LoVo (cell line): ENCODE measurements around the gene C7.
"Not testable (repeated sequence)": the region's sequence is repeated elsewhere in the genome, so short reads cannot be mapped to it uniquely, and the experiment has no call there.

Experiments used
- DNase-seq: peaks from one replicate; pipeline ENCODE4 v3.0.0-alpha.2; 2016; ENCODE audit warnings: low spot score

Gene C7

DNA sequence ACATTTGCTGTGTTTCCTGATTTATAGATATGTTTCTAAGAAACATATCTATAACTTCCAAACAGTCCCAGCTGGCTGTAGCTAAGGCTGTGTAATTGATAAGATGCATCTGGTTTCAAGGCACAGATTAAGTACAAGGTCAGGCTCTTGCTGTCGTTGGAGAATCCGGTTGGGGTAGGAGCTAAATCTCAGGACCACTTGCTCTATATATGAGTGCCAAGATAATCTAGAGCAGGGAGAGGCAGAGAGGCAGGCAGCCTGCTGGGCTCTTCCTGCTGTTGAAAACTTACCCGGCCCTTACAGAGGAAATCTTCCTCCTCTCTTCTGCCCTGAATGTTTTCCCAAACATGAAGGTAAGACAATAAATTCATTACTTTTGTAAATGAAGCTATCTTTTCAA, at the start of gene C7:
Gene C7, plus strand, starts transcription at position 234 of the 400 bp plus-strand sequence. Its CDS starts 114 bp downstream, at position 348.
- no peak for DNase-seq

DNA sequence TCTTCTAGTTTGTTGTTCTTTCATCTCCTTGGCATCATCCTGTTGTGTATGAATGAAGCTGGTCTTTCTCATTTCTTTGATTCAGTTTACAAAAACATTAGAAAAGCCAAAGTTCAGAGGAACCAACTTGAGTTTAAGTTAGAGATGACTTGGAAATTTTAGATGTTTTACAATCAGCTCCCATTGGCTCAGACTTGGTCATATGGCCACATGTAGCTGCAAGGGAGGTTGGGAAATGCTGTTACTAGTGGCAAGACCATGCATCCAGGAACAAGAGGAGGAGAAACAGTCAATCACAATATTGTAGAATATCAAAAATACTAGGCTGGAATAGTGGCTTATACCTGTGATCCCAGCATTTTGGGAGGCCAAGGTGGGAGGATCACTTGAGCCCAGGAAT, 48.6 kb upstream of the C7 start:
- no peak for DNase-seq

DNA sequence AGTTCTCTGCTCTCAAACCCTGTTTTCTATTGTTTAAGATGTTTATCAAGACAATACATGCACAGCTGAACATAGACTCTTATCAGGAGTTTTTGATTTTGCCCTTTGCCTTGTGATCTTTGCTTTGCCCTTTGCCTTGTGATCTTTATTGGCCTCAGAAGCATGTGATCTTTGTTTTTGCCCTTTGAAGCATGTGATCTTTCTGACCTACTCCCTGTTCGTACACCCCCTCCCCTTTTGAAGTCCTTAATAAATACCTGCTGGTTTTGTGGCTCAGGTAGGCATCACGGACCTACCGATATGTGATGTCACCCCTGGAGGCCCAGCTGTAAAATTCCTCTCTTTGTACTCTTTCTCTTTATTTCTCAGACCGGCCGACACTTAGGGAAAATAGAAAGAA, 44.3 kb upstream of the C7 start:
- DNase-seq, result not testable (repeated sequence)

DNA sequence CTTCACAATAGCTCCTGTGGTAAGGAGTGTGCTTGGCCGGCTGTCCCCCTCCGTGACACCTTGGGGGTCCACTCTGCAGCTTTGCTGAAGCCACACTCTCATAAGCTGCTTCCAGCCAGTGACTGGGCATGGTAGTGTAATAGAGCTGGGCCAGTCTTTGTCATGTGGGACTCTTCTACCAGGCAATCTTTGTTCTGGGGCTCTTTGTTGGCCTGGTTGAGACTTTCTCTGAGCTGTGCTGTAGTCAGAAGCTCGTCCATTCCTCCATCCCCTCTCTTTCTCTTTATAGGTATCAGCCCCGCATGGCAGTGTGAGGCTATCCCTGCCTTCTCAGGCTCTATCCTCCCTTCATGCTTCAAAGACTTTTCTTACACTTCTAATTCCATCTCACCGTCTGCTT, 42.5 kb upstream of the C7 start:
- no peak for DNase-seq

GRCh38 chr5:40869384-40869783, 39.9 kb upstream of the C7 start:
- DNase-seq, result no peak

GRCh38 chr5:40871177-40871576, 38.1 kb upstream of the C7 start:
- DNase-seq, result no peak

- DNase-seq, result not testable (repeated sequence)
Observed at GRCh38 chr5:40872253-40872652, 37.0 kb upstream of the C7 start.

- DNase-seq, result no peak
Observed at GRCh38 chr5:40873286-40873880, 35.9 kb upstream of the C7 start.

- DNase-seq, result no peak
Observed at GRCh38 chr5:40875958-40876357, 33.3 kb upstream of the C7 start.

DNA sequence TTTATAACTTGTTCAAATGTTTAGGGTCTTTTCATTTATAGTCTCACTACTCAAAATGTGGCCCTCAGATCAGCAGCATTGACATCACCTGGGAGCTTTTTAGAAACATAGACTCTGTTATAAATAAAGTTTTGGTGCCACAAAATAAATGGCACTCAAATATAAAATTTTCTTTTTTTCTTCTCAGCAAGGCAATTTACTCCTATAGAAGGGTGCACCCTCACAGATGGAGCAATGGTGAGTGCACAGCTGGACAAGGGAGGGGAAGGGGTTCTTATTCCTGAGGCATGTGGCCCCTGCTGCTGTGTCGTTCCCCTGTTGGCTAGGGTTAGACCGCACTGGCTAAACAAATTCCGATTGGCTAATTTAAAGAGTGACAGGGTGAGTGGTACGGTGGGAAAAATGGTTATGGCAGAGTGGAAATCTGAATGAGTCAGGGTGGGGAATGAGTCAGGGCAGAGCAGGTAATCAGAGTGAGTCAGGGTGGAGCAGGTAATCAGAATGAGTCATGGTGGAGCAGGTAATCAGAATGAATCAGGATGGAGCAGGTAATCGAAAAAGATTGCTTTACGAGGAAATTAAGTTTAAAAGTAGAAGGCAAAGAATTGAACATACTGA, 31.8 kb upstream of the C7 start:
- no peak for DNase-seq

DNA sequence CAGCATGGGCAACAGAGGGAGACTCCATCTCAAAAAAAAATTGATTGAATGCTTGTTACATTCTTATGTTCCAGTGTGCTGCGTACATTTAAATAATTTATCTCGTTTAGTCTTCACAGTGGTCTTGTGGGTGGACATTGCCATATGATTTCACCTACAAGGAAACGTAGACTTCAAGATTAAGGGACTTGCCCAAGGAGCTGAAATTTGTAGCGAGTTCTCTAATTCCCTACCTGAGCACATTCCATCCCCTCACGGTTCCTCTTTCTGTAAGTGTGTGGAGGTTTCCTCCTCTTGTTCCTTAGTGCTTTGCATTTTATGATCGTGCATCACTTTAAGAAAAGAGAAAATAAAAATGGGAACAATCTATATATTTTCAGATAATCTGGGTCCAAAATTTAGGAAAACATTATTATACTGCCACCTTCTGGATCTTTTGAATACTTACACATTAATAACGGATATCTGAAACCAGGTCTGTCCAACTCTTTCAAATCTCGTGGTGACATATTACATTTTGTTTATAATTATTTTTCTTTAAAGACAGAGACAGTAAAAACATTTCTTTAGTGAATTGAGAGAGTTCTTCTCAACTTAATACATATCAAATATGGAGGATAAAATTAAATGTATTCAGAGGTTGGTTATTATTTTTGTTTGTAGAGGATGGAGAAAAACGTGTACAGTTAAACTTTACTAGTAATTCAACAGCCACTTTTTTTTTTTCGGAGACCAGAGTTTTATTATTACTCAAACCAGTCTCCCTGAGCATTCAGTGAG, 29.9 kb upstream of the C7 start:
- peak; percentile 50 for DNase-seq

- no peak for DNase-seq
Observed at GRCh38 chr5:40882291-40882690, 27.0 kb upstream of the C7 start.

- DNase-seq, result not testable (repeated sequence)
Observed at GRCh38 chr5:40883051-40883450, 26.2 kb upstream of the C7 start.

DNA sequence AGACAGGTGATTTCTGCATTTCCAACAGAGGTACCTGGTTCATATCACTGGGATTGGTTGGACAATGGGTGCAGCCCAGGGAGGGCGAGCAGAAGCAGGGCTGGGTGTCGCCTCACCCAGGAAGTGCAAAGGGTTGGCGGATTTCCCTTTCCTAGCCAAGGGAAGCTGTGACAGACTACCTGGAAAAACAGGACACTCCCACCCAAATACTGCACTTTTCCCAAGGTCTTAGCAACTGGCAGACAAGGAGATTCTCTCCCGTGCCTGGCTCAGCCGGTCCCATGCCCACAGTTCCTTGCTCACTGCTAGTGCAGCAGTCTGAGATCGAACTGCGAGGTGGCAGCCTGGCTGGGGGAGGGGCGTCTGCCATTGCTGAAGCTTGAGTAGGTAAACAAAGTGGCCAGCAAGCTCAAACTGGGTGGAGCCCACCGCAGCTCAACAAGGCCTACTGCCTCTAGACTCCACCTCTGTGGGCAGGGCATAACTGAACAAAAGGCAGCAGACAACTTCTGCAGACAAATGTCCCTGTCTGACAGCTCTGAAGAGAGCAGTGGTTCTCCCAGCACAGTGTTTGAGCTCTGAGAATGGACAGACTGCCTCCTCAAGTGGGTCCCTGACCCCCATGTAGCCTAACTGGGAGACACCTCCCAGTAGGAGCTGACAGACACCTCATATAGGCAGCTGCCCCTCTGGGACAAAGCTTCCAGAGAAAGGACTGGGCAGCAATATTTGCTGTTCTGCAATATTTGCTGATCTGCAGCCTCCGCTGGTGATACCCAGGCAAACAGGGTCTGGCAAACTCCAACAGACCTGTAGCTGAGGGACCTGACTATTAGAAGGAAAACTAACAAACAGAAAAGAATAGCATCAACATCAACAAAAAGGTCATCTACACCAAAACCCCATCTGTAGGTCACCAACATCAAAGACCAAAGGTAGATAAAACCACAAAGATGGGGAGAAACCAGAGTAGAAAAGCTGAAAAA, 13.6 kb upstream of the C7 start:
- not testable (repeated sequence) for DNase-seq

DNA sequence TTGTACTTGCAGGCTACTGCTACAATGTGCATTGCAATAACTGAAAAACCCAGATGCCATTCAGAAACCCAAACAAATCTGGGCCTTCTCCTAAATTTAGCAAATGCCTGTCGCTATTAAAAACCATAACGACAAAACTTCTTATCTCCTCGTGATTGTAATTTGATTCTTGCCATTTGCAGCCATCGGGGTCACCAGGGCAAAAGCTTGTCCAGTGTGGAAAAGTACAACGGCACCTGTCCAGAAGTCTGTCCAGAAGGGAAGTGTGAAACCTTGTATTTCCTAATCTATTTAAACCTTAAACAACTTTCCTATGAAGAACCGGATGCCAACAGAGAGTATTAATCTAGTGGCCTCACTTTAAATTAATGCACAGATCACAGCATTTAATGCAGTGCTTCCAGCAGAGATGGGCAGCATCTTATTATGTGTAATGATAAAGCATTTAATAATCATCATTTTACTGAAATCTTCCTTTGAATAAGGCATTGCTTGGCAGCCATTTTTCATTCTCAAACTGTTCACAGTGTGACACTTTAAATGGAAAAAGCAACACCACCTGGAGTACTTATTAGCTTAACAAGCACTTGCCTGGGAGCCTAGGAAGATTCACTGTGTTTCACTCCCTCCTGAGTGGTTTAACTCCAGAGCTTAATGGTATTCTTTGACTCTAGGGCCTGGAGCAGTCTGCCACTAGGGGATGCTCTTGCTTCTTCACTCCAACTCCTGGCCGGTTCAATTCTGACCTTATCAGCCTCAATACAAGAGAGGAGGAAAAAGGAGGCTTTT, 4.9 kb upstream of the C7 start:
- peak; percentile 52 for DNase-seq

DNA sequence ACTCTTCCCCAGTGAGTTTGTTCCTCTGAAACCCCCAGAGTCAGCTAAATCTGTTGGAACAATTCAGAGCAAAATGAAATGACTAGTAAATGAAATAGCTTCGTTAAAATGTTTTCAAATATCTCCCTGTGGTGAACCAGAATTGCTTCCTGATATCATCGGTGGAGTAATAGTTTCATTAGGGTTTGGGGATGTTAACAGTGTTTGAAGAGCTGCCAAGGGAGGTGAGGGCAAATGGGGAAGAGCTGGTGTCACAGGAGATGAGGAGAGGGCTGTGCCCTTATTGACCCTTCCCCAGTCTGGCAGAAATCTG, 4.3 kb upstream of the C7 start:
- no peak for DNase-seq

GRCh38 chr5:40906351-40906751, 2.9 kb upstream of the C7 start:
- DNase-seq, result no peak

DNA sequence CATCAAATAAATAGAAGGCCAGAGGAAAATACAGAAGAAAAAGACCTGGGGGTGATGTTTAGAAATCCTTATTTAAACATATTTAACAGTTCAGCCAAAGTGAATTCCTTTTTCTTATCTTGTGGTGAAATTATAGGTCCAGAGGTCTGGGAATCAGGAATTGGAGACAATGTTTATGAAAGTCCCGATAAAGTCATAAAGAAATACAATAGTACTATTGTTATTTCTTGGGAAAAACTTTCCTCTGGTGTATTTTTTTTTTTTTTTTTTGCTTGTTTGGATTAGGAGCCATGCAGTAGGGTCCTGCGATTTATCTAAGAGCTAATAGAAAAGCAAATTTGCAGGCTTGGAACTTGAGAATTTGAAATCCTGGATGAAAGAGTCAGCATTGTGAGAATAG, 426 bp downstream of the C7 start:
- no peak for DNase-seq

DNA sequence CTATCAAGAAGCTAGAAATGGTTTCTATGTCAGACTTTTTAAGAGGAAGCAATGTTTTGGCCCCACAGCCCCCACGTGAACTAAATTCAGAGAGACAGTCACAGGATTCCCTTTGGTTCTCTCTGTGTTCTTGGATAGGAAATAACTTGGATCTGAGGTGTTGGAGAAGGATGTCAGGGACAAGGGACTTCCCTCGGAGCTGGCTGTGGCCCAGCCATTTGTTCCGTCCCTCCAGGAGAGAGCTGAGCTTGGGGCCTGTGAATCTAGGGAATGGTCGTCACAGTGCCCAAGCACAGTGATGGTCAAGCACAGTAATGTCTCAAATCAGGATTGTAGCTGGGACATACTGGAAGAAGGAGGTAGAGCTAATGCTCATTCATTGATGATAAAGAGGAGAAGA, 2.0 kb downstream of the C7 start:
- no peak for DNase-seq

DNA sequence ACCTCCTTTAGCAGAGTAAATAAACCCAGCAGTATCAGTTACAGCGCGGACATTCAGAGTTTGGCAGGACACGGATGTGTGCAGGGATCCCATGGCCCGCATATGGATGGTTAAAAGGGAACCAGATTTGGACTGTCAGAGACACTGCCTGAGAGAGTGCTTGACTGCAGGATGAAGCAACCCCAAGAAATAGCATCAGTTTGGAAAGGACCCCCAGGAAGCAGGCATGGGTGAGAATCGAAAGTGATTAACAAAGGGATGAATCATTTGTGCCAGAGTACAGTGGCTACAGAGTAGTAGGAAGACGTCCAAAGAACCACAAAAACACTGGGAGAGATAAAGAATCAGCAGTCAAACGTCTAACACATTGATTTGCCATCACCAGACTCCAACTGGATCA, 5.5 kb downstream of the C7 start:
- no peak for DNase-seq

DNA sequence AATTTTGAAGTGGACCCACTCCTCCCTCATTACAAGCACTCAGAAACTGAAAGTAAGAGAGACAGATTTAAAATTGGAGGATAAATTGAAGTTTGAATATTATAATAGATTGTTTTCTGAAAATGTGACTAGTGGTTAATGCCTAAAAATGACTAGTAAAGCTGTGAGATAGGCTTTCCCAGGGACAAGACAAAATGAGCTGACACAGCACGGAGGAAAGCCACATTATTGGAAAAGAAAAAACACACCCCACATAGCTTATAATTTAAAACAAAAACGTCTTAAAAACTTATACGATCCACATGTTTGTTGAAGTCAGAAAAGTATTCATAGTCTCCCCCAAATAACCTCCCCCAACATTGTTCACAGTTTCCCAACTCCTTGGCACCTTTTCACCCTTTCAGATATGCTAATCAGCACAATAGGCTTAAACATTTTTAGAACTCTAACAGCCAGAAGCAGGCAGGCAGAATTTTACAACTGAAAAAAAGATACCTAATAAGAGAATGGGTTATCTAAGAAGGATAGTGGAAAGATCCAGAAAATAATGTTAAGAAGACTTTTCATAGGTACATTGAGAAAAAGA, 6.1 kb downstream of the C7 start:
- no peak for DNase-seq
